KMS-11 (cell line): ENCODE results near the gene PLIN3.

Experiments used
- H2AFZ ChIP-seq: fragments of 200-600 bp; sonication (generic); 2 replicates; pipeline ENCODE4 v1.6.1; 2016; ENCODE audit warnings: antibody characterized with exemption, mixed run types, low read depth
- H3K27ac ChIP-seq: fragments of 200-600 bp; sonication (generic); 2 replicates; pipeline ENCODE4 v1.6.1; 2016; ENCODE audit warnings: mild to moderate bottlenecking, mixed run types
- H3K27me3 ChIP-seq: fragments of 200-600 bp; sonication (generic); 2 replicates; pipeline ENCODE4 v1.6.1; 2017; ENCODE audit warnings: mild to moderate bottlenecking, low read depth, mixed run types, moderate library complexity; ENCODE audit not compliant: insufficient read depth
- H3K36me3 ChIP-seq: fragments of 200-600 bp; sonication (generic); 2 replicates; pipeline ENCODE4 v1.6.1; 2017; ENCODE audit warnings: mild to moderate bottlenecking, mixed run types; ENCODE audit not compliant: insufficient read depth
- H3K4me1 ChIP-seq: fragments of 200-600 bp; sonication (generic); 2 replicates; pipeline ENCODE4 v1.6.1; 2016; ENCODE audit warnings: mild to moderate bottlenecking, low read depth, mixed run types; ENCODE audit not compliant: poor library complexity, severe bottlenecking
- H3K4me2 ChIP-seq: fragments of 200-600 bp; sonication (generic); 2 replicates; pipeline ENCODE4 v1.7.0; 2016; ENCODE audit warnings: mild to moderate bottlenecking, mixed run types
- H3K4me3 ChIP-seq: fragments of 200-600 bp; sonication (generic); IDR thresholded peaks from 2 replicates; pipeline ENCODE4 v1.6.1; 2017; ENCODE audit warnings: low read depth, low read length, mixed read lengths; ENCODE audit not compliant: insufficient read depth
- H3K79me2 ChIP-seq: fragments of 200-600 bp; sonication (generic); 2 replicates; pipeline ENCODE4 v1.6.1; 2016; ENCODE audit warnings: low read depth, mixed run types; ENCODE audit not compliant: insufficient read depth
- H3K9ac ChIP-seq: fragments of 200-600 bp; sonication (generic); 2 replicates; pipeline ENCODE4 v1.6.1; 2016; ENCODE audit warnings: mild to moderate bottlenecking, mixed run types
- H4K20me1 ChIP-seq: fragments of 200-600 bp; sonication (generic); 2 replicates; pipeline ENCODE4 v1.6.1; 2016; ENCODE audit warnings: mild to moderate bottlenecking, mixed run types; ENCODE audit not compliant: insufficient read depth
- TF ChIP-seq, protein P1 (sequence below): fragments of 200-600 bp; sonication (generic); conservative IDR thresholded peaks from 2 replicates; pipeline ENCODE4 v1.6.1; 2017; ENCODE audit warnings: low read depth, mild to moderate bottlenecking, antibody characterized with exemption, low read length, moderate library complexity, mixed read lengths

Gene PLIN3

DNA sequence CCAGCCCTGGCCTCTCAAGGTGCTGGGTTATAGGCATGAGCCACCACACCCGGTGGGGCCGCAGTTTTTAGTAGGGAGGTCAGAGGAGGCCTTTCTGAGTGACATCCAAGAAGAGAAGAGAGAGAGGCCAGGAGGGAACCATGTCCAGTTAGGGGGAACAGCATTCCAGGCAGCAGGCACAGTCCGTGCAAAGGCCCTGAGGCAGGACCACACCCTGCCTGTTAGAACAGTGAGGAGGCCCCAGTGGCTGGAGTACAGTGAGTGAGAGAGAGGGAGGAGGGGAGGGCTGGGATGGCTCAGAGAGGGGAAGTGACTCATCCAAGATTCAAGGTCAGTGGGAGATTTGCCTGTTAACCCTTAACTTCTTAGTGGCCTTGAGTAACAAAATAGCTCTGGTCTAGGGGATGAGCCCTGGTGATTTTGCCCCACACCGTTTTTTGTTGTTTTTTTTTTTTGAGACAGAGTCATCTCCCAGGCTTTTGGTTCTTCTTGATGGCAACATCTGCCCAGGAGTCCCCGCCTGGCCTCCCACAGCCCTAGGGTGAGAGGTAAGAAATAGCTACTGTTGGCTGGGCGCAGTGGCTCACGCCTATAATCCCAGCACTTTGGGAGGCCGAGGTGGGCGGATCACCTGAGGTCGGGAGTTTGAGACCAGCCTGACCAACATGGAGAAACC lies 2.7 kb upstream of the PLIN3 start:
- H3K79me2 ChIP-seq: no peaks in the 10 kb centered on the region
- no peak overlapping the region for H3K4me3 ChIP-seq
- TF ChIP-seq, protein P1, sequence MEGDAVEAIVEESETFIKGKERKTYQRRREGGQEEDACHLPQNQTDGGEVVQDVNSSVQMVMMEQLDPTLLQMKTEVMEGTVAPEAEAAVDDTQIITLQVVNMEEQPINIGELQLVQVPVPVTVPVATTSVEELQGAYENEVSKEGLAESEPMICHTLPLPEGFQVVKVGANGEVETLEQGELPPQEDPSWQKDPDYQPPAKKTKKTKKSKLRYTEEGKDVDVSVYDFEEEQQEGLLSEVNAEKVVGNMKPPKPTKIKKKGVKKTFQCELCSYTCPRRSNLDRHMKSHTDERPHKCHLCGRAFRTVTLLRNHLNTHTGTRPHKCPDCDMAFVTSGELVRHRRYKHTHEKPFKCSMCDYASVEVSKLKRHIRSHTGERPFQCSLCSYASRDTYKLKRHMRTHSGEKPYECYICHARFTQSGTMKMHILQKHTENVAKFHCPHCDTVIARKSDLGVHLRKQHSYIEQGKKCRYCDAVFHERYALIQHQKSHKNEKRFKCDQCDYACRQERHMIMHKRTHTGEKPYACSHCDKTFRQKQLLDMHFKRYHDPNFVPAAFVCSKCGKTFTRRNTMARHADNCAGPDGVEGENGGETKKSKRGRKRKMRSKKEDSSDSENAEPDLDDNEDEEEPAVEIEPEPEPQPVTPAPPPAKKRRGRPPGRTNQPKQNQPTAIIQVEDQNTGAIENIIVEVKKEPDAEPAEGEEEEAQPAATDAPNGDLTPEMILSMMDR: no peak
- no peak overlapping the region for H3K4me2 ChIP-seq
- no peaks in the 10 kb centered on the region for H4K20me1 ChIP-seq
- H3K9ac ChIP-seq: no peak overlapping the region
- no peak overlapping the region for H2AFZ ChIP-seq
- H3K36me3 ChIP-seq: no peaks in the 10 kb centered on the region
- H3K27ac ChIP-seq: no peak overlapping the region
- no peaks in the 10 kb centered on the region; the same call in 1 of the 2 replicates for H3K27me3 ChIP-seq
- no peaks in the 10 kb centered on the region for H3K4me1 ChIP-seq

DNA sequence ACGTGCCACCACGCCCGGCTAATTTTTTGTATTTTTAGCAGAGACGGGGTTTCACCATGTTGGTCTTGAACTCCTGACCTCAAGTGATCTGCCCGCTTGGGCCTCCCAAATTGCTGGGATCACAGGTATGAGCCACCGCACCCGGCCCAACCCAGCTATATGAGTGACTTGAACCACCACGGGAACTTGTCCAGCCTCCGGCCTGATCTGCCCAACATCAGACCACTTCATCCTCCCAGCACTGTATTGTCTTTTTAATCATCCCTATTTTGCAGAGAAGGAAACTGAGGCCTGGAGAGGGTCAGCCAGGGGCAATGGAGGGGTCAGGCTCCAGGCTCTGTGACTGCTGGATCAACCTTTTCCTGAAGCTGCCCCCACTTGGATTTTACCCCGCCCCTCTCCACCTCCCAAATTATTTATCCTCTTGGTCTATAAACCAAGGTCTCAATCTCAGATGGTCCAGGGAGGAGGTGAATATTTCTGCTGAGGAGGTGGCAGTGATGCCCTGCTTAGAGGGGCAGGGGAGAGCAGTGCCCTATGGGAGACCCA lies 893 bp upstream of the PLIN3 start:
- H3K27ac ChIP-seq: no peak overlapping the region
- TF ChIP-seq, protein P1: no peak
- peak overlapping the region; percentile 82; the same call in 1 of the 2 replicates for H2AFZ ChIP-seq
- peak overlapping the region; percentile 36; the same call in 1 of the 2 replicates for H3K4me2 ChIP-seq
- H3K79me2 ChIP-seq: no peaks in the 10 kb centered on the region
- no peak overlapping the region for H3K9ac ChIP-seq
- no peaks in the 10 kb centered on the region for H4K20me1 ChIP-seq
- H3K4me3 ChIP-seq: no peak overlapping the region
- no peaks in the 10 kb centered on the region for H3K36me3 ChIP-seq
- H3K27me3 ChIP-seq: no peaks in the 10 kb centered on the region; the same call in 1 of the 2 replicates
- H3K4me1 ChIP-seq: no peaks in the 10 kb centered on the region

DNA sequence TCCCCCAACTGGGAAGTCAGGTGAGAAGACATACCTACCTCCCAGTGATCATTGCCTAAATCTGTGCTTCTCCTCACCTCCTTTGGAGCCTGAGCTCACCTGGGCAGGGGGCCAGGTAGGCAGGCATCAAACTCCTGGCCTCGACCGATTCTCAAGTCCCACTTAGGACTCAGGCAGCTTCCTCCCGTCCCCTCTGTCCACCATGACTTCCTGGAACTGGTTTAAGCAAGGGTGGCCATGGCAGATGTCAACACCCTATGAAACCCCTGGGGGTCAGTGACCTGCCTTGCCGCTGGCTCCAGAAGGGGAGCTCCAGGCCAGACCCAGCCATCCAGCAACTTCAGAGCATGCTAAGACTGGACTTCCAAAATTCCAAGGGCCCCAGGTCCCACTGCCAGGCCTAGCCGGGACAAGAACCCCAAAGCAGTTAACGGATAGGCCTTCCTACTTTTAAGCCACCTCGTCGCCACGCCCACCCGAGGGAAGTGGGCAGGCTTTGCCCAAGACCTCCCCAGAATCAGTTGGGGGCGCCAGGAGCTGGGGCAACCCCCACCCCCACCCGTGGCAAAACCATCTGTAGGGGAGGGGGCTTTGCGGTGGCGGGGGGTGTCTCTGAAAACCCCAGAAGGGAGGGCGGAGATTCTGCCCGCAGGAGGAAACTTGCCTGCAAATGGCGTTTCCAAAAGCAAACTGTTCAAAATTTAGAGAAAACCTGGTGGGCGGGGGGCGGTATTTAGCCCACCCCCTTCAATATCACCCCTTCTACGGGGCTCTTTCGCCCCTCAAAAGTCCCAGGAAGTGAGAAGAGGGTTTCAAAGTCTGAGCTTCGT lies 657 bp downstream of the PLIN3 start:
- Histone ChIP-seq H3K27me3 (no peaks in the 10 kb centered on the region; the same call in 1 of the 2 replicates), H3K4me3 (no peak overlapping the region), H3K27ac (no peak overlapping the region), H3K79me2 (no peaks in the 10 kb centered on the region), H4K20me1 (no peaks in the 10 kb centered on the region), H3K36me3 (no peaks in the 10 kb centered on the region), H3K4me2 (peak overlapping the region; percentile 56), H3K9ac (peak overlapping the region; percentile 61; the same call in 1 of the 2 replicates), H3K4me1 (no peaks in the 10 kb centered on the region), H2AFZ (peak overlapping the region; percentile 82)
- TF ChIP-seq, protein P1: no peak

- no peak overlapping the region for H3K27ac ChIP-seq
- no peak overlapping the region for H3K4me2 ChIP-seq
- no peaks in the 10 kb centered on the region for H3K79me2 ChIP-seq
- no peaks in the 10 kb centered on the region for H3K4me1 ChIP-seq
- no peaks in the 10 kb centered on the region for H3K36me3 ChIP-seq
- H4K20me1 ChIP-seq: no peaks in the 10 kb centered on the region
- TF ChIP-seq, protein P1: no peak
- H3K4me3 ChIP-seq: no peak overlapping the region
- no peak overlapping the region for H3K9ac ChIP-seq
- no peak overlapping the region for H2AFZ ChIP-seq
- no peaks in the 10 kb centered on the region for H3K27me3 ChIP-seq
These were observed 6.3 kb downstream of the PLIN3 start for GRCh38 chr19:4861147-4861546.
